ENCODE results near the gene OPCML. TPM values are rescaled to one million over a fixed set of nuclear protein-coding genes. Genes with fewer than 3 reads are reported as not detected.

OPCML gene
- total RNA-seq, 1 experiment from 2014 or later, result 0.94 TPM

DNA sequence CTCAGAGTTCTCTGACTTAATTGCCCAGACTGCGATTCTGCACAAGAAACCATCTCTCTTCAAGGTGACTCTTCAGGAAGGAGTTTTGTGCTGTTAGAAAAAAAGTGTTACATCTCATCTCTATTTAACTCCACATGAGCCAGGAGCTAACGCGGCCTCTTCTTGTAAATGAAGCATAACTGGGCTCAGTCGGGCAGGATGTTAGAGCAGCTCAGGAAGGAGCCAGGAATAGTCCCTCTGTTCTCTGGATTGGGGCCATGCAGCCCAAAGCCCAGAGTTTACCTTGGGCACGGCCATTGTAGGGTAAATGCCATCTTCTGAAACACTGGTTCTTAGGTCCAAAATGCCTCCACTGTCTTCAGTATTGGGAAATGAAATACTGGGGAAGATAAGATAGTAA is 760.6 kb downstream of the OPCML start:
- H2BK5ac ChIP-seq (ENCODE audit: insufficient read length, low read length), result no peak overlapping the region
- Mint-ChIP-seq H3K4me3 (no peak overlapping the region), H3K9me3 (no peaks in the 10 kb centered on the region; a peak in 1 of 5 replicates), H3K27me3 (ENCODE audit: low read depth) (no peaks in the 10 kb centered on the region; the same call in 1 of the 2 replicates), H3K4me1 (peaks cover 50 to 57% of the 10 kb centered on the region in 2 experiments), H3K36me3 (ENCODE audit: insufficient read depth in 1 of 3, low read depth in 3 of 3) (no peaks in the 10 kb centered on the region; a peak in 1 of 7 replicates), H3K27ac (no peak overlapping the region)
- H3K27me3 ChIP-seq (ENCODE audit: insufficient read depth, low read length), result no peaks in the 10 kb centered on the region
- no peak overlapping the region for H3K56ac ChIP-seq (ENCODE audit: insufficient read length, low read depth, low read length)
- H3K4me1 ChIP-seq (ENCODE audit: insufficient read depth, low read length), result no peaks in the 10 kb centered on the region
- H3K4ac ChIP-seq (ENCODE audit: low read depth, low read length), result no peak overlapping the region
- no peak overlapping the region for H2AK5ac ChIP-seq (ENCODE audit: insufficient read length, low read length)
- no peak overlapping the region for H3K23ac ChIP-seq (ENCODE audit: insufficient read length, low read depth, low read length)
- H3K27ac ChIP-seq (ENCODE audit: insufficient read length, low read depth, low read length), result no peak overlapping the region
- no peaks in the 10 kb centered on the region for H3K79me1 ChIP-seq (ENCODE audit: insufficient read depth, low read depth, low read length, poor library complexity, severe bottlenecking)
- no peak overlapping the region for H3K18ac ChIP-seq (ENCODE audit: insufficient read length, low read depth, low read length)
- H4K8ac ChIP-seq (replicated peaks; ENCODE audit: insufficient read length, low read depth, low read length), result no peak overlapping the region
- no peak overlapping the region for H4K5ac ChIP-seq (ENCODE audit: insufficient read length, low read depth, low read length)
- H2BK20ac ChIP-seq (ENCODE audit: low read depth, low read length, poor library complexity, severe bottlenecking), result no peak overlapping the region
- no peak overlapping the region for H4K91ac ChIP-seq (ENCODE audit: insufficient read length, low read depth, low read length)
- TF ChIP-seq, protein P1, sequence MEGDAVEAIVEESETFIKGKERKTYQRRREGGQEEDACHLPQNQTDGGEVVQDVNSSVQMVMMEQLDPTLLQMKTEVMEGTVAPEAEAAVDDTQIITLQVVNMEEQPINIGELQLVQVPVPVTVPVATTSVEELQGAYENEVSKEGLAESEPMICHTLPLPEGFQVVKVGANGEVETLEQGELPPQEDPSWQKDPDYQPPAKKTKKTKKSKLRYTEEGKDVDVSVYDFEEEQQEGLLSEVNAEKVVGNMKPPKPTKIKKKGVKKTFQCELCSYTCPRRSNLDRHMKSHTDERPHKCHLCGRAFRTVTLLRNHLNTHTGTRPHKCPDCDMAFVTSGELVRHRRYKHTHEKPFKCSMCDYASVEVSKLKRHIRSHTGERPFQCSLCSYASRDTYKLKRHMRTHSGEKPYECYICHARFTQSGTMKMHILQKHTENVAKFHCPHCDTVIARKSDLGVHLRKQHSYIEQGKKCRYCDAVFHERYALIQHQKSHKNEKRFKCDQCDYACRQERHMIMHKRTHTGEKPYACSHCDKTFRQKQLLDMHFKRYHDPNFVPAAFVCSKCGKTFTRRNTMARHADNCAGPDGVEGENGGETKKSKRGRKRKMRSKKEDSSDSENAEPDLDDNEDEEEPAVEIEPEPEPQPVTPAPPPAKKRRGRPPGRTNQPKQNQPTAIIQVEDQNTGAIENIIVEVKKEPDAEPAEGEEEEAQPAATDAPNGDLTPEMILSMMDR (conservative IDR thresholded peaks at IDR 0.05), result no peak
- H3K9me3 ChIP-seq (ENCODE audit: control insufficient read depth, low read depth, low read length), result no peaks in the 10 kb centered on the region
- H3K9ac ChIP-seq (ENCODE audit: extremely low read depth, insufficient read length, low read length), result no peak overlapping the region
- no peaks in the 10 kb centered on the region for H4K20me1 ChIP-seq (ENCODE audit: control insufficient read depth, insufficient read depth, insufficient read length)
- H3K4me2 ChIP-seq (ENCODE audit: insufficient read depth, insufficient read length, low read length), result no peak overlapping the region
- H2AFZ ChIP-seq (ENCODE audit: low read length), result no peak overlapping the region
- DNase-seq, result no peak
- no peak overlapping the region for H2BK15ac ChIP-seq (ENCODE audit: low read depth, low read length)
- no peak overlapping the region for H2BK120ac ChIP-seq (ENCODE audit: low read depth, low read length, poor library complexity, severe bottlenecking)
- no peak overlapping the region for H3K14ac ChIP-seq (ENCODE audit: insufficient read depth, low read length)
- no peak overlapping the region for H3T11ph ChIP-seq (ENCODE audit: low read length)
- no peak overlapping the region for H2BK12ac ChIP-seq (ENCODE audit: insufficient read length, low read depth, low read length)
- no peaks in the 10 kb centered on the region for H3K79me2 ChIP-seq (ENCODE audit: insufficient read depth, low read length)
- no peaks in the 10 kb centered on the region for H3K23me2 ChIP-seq (ENCODE audit: insufficient read length, low read depth, low read length, poor library complexity, severe bottlenecking)
- WGBS (ENCODE audit: extremely low coverage, insufficient read length, low lambda C conversion rate), result no CpG with 5 or more reads among the region's 5 CpGs

All from H9 (cell line).